C4-2B (cell line): Measurements from ENCODE around the gene OSTF1.

ENCODE experiments used
- H3K27ac ChIP-seq: fragments of 450-650 bp; 2 replicates; pipeline ENCODE4 v1.5.1; 2017
- ZFX ChIP-seq: fragments of 450-650 bp; IDR thresholded peaks from 2 replicates; pipeline ENCODE4 v1.6.1; 2017
- TF ChIP-seq, protein P1 (sequence below): fragments of 450-650 bp; conservative IDR thresholded peaks from 2 replicates; pipeline ENCODE4 v1.5.1; 2017; ENCODE audit warnings: mild to moderate bottlenecking

OSTF1 gene

DNA sequence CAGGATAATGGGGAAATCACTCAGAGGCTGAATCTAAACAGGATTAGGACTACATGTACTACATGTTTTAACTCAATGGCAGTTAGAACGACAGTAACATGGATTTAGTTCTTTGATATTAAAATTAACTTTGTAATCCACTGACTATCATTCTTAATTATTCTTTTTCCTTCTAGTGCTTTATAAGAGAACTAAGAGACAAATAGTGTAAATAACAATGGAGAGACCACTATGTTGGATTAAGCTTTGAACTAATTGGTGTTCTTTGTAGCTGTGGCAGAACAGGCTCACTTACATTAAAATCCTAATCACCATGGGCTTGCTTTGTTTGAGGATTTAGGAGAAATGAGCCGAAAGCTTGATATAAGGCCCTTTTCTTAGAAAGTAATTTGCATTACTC is 19.1 kb upstream of the OSTF1 start:
- TF ChIP-seq, protein P1, sequence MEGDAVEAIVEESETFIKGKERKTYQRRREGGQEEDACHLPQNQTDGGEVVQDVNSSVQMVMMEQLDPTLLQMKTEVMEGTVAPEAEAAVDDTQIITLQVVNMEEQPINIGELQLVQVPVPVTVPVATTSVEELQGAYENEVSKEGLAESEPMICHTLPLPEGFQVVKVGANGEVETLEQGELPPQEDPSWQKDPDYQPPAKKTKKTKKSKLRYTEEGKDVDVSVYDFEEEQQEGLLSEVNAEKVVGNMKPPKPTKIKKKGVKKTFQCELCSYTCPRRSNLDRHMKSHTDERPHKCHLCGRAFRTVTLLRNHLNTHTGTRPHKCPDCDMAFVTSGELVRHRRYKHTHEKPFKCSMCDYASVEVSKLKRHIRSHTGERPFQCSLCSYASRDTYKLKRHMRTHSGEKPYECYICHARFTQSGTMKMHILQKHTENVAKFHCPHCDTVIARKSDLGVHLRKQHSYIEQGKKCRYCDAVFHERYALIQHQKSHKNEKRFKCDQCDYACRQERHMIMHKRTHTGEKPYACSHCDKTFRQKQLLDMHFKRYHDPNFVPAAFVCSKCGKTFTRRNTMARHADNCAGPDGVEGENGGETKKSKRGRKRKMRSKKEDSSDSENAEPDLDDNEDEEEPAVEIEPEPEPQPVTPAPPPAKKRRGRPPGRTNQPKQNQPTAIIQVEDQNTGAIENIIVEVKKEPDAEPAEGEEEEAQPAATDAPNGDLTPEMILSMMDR, result no peak
- TF ChIP-seq ZFX, result no peak
- no peak overlapping the region for H3K27ac ChIP-seq

DNA sequence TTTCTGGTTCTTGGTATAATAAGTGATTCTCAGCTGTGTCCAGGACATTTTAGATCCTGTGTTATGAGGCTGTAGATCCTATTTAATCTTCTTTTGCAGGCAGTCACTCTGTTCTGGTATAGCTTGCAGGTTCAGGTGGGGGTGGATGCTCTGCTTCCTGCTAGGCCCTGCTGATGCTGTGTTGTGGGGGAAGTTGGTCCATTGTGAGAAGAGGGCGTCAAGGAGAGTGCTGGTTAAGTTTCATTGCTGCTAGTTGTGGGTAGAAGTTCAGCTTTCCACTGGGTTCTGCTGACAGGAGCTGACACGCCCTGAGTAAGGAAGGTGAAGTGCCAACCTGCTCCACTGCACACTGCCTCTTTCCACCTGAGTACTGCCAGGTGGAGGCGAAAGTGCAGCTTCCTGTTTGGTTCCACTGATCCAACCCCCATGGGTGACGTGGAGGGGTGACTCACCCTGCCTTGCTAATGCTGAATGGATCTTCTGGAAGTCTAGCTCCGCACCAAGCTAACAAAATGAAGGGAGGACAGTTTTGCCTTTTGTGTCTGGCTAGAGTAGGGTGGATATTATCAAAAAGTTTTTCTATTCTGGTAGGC is 16.7 kb upstream of the OSTF1 start:
- TF ChIP-seq, protein P1, result no peak
- TF ChIP-seq ZFX, result no peak
- no peak overlapping the region for H3K27ac ChIP-seq

DNA sequence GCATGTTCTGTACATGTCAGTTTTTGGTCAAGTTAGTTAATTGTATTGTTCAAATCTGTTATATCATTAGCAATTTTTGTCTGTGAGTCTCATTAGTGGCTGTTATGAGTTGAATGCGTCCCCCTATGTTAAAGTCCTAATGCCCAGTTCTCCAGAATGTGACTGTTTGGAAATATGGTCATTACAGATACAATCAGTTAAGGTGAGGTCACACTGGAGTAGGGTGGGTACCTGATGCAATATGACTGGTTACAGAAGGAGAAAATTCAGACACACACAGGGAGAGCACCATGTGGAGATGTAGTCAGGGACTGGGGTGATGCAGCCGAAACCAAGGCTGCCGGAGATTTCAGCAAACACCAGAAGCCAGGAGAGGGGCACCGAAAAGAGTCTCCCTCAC is 15.4 kb upstream of the OSTF1 start:
- no peak for TF ChIP-seq ZFX
- TF ChIP-seq, protein P1, result no peak
- no peak overlapping the region for H3K27ac ChIP-seq

DNA sequence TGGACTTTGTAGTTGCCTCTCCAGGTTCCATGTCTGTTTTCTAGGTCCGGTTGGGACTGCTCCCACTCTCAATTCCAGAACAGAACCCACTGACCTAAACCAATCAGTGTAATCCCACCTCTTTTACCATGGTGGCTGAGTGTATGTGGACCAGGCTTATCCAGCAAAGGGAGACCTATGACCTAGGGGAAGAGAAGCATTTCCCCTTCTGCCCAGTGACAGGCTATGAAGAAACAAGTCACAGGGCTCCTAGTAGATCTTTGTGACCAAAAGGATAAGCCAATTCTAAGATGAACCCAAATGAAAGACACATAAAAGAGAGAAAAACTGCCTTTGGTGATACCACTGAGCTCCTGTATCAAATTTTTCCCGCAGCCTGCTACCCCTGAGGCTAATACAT is 6.7 kb upstream of the OSTF1 start:
- no peak overlapping the region for H3K27ac ChIP-seq
- TF ChIP-seq, protein P1, result no peak
- no peak for TF ChIP-seq ZFX

DNA sequence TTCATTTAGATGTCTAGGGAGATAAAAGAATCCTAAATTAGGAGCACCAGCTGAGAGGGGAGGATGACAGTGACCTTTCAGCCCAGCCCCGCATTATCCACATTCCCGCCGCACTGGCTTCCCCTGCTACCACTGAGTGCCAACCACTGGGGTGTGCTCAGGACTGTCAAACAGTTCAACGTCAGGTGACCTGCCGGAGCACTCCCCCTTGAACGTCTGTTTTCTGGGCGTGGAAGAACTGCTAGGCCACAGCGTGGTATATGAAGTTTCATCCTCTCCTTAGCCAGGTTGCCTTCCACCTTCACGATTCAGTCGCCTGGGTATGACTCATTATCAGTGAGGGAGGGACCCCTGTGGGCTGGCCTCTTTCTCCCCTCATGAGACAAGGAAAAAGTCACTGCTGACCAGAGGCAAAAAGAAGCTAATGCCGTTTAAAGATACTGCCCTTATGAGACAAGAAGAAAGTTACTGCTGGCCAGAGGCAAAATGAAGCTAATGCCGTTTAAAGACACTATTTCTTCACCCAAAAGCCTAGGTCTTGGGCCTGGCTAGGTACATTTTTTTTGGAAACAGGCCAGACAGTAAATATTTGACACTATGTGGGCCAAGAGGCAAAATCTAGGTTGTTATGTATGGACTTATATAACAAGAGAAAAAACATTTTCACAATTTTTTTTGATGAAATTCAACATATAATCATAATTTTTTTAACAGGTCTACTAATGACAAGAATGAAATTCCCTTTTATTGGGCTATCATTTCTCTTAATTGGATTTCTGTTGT is 4.9 kb upstream of the OSTF1 start:
- TF ChIP-seq, protein P1, result no peak
- TF ChIP-seq ZFX, result no peak

DNA sequence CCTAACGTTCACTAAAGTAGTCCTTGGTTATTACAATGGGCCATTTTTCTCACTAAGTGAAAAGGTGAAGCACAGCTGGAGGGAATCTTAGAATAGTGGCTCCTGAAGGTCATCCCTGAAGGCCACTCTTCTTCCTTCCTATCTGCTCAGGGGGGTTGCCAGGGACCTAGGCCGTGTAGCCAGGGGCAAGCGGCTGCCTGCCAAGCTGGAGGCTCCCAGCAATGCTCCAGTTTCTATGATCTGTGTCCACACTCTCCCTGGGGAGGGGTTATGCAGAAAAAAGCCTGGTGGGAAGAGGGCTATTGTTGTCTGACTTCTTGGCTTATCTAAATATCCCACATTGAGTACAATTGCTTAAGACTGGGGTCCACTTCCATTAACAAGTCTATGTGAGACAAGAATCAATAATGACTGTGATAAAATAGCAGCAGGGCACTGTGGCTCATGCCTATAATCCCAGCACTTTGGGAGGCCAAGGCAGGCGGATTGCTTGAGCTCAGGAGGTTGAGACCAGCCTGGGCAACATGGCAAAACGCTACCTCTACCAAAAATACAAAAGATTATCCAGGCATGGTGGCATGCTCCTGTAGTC is 4.1 kb upstream of the OSTF1 start:
- TF ChIP-seq, protein P1, result no peak
- no peak for TF ChIP-seq ZFX
- H3K27ac ChIP-seq, result no peak overlapping the region

More for the DNA sequence above, 4.9 kb upstream of the OSTF1 start:
- H3K27ac ChIP-seq, result no peak overlapping the region

DNA sequence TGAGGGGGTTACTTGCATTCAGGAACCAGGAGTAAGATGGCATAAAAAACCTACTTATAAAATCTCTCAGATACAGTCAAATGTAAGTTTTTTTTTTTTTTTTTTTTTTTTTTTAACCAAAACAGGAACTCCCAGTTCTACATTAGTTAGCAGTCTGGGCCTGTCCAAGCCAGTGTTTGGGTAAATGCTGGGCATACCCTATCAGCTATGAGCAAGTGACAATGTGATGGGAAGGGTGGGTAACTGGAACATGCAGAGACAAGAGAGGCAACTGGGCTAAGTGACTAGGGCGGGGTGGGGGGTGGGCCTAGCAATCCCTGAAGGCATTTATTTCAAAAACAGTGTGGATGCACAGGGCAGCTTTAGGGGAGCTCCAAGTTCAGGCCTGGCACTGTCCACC is 2.7 kb upstream of the OSTF1 start:
- TF ChIP-seq ZFX, result no peak
- TF ChIP-seq, protein P1, result no peak
- no peak overlapping the region for H3K27ac ChIP-seq
